ENCODE data around the gene PTPN3.

PTPN3 gene

GRCh38 chr9:109475526-109475925, 22.6 kb downstream of the PTPN3 start:
- no peak for ATAC-seq

- no peak for ATAC-seq
Measured at GRCh38 chr9:109474944-109475343, 23.2 kb downstream of the PTPN3 start.

- no peak for ATAC-seq
Measured at GRCh38 chr9:109474170-109474569, 23.9 kb downstream of the PTPN3 start.

- no peak for ATAC-seq
Measured at GRCh38 chr9:109473329-109473728, 24.8 kb downstream of the PTPN3 start.

GRCh38 chr9:109471475-109472393, 26.4 kb downstream of the PTPN3 start:
- no peak for ATAC-seq

GRCh38 chr9:109469646-109470358, 28.3 kb downstream of the PTPN3 start:
- peak; percentile 90 to 91 for ATAC-seq

GRCh38 chr9:109468927-109469326, 29.2 kb downstream of the PTPN3 start:
- no peak for ATAC-seq

GRCh38 chr9:109467936-109468335, 30.2 kb downstream of the PTPN3 start:
- ATAC-seq, result no peak

GRCh38 chr9:109466623-109467590, 31.2 kb downstream of the PTPN3 start:
- ATAC-seq, result no peak

DNA sequence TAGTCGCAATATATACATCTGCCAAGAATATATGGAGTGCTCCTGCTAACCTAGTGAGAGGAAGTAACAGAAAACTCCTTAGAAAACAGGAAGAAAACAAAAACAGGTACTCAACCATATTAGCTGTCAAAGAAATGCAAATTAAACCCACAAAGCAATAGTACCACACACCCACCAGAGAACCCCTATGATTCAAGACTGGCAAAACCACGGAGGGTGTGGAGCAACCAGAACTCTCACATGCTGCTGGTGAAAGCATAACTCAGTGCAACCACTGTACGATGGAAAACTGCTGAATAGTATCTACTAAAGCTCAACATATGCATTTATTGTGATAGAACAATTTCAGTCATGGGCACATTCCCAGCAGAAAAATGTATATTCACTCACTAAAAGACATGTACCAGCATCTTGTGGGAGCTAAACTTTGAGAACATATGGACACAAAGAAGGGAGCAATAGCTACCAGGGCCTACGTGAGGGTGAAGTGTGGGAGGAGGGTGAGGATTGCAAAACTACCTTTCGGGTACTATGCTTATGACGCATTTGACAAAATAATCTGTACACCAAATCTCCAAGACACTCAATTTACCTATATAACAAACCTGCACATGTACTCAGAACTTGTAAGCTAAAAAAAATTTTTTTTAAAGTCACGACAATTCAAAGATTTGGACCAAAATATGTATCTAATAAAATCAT, 34.0 kb downstream of the PTPN3 start:
- no peak for ATAC-seq

DNA sequence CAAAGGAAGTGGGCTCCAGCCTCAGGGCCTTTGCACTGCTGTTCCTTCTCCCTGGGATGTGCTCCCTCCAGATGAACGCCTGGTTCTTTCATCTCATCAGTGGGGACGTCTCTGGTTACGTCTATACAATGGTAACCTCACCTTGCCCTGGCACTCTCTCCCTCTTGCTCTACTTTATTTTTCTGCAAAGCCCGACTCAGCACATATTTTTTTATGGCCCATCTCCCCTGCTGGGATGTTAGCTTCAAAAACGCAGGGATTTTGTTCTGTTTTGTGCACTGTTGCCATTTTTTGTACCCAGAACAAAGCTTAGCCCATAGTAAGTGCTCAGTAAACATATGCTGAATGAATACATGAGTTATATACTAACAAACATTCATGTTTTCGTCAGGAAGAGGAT, 37.5 kb downstream of the PTPN3 start:
- no peak for ATAC-seq

DNA sequence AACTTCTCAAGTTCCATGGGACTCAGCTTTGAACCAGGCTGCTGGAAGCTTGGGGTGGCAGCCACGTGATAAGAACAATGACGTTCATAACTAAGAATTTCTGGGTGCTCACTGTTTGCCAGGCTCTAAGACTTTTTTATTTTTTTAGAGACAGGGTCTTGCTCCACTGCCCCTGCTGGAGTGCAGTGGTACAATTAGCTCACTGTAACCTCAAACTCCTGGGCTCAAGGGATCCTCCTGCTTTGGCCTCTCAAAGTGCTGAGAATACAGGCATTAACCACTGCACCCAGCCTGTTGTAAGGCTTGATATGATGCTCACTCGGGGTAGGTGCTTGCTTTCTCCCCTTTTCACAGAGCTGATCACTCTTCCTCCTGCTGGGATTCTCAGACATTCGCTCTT, 38.7 kb downstream of the PTPN3 start:
- ATAC-seq, result no peak

GRCh38 chr9:109458453-109459211, 39.5 kb downstream of the PTPN3 start:
- ATAC-seq, result no peak

DNA sequence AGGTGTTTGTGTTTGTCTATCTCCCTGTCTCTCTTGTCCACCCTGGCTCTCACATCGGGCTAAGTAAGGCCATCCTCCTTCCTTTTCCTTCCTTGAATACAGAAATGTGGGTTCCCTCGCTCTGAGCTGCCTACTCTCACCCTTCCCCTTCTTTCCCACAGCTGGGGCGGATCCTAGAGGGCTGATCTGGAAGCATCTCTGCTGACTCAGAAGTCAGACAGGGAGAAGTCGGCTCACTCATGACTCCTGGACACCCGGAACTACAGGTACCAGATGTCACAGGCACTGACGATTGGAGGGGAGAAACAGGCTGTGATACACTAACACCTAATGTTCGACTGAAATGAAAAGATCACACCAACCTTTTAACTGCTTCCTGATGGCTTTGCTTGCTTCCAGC, 41.3 kb downstream of the PTPN3 start:
- ATAC-seq, result no peak

- ATAC-seq, result no peak
Measured at GRCh38 chr9:109455861-109456260, 42.2 kb downstream of the PTPN3 start.

DNA sequence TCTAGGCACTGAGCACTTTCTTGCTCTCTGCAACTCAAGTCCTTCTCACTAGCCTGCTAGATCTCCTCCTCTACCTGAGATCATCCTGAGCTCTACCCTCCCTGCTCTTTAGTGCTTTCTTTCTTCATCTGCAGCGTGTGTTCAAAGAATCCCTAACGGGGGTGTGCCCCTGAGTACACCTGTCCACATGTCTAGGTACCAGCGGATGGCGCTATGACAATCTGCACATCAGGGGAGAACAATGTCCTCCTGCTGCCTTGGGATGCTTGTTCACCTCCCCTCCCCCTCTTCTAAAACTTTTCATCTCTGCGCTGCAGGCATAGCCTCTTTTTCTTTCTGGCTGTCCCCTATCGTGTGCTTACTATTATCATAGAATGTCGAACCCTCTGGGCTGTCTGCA, 42.7 kb downstream of the PTPN3 start:
- ATAC-seq, result no peak

DNA sequence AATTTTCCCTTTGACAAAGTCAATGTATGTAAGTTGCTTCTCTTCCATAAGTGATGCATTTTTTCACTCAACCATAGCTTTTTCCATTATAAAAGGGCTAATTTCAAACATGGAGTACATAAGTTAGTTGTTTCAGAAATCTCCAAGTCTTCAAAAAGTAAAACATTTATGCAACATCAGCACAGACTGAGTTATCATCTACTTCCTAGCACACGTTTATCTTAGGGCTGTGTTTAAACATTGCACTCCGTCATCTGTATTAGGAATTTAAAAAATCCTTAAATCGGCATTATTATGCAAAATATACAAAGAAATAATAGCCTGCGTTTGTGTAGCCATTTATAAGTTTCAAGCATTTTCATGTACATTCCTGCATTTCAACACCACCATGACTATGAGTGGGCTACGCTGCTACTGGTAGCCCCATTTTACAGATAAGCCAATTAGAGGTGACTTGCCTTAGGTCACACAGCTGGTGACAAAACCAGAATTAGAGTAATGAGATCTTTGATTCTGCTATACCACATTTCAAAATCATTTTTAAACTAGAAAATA, 43.4 kb downstream of the PTPN3 start:
- no peak for ATAC-seq

DNA sequence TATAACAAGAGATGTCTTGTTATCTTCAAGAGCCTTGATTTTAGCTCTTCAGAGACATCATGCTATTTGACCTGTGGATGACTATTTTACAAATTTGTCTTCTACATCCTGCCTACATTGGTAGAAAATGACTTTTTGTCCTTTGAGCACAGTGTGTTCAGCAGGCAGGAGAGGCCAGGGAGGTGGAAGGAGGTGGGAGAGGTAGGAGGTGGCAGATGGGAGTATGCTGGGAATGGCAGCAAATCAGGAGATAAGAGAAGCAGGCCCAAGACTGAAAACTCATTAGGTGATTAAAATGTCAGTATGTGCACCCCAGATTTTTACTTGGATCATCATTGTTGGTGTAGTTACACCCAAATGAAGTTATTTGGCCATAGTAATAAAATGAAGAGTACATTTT, 44.1 kb downstream of the PTPN3 start:
- no peak for ATAC-seq

DNA sequence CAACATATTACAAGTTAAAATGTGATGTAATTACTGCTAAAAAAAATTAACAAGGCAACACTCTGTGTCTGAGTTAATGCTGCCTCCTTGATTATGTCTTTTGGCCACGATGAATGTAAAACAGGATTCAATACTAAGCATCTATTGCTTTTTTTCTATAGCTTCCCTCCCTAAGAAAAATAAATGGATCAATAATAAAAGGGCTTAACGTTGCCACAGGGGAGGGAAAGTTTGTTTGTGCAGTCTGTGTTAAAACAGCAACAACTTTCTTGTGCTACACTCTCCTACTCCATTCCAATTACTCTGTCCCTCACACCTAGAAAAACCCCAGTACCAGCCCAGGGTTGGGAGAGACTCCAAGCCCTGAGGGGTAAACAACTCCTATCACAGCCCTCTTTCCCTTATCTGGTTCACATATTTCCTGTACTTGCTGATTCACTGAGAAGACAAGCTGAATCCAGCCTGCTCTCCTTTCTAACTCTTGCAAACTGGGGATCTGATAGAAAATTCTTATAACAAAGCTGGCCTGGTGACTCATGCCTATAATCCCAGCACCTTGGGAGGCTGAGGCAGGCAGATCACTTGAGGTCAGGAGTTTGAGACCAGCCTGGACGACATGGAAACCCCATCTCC, 44.8 kb downstream of the PTPN3 start:
- no peak for ATAC-seq

DNA sequence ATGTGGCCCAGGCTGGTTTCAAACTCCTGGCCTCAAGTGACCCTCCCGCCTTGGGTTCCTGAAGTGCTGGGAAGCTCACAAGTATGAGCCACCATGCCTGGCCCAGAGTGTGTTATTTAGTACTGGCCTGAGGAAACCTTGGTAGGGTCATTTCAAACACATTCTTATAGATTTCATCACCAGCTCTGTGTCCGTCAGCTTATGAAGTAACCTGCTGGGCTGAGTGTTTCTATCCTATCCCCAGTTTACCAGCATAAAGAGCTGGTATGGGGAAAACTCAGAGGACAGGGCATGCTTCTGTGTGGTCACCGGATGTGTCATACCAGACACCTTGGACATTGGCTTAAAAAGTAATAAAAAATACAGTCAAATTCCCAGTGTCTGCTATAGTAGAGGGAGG, 45.3 kb downstream of the PTPN3 start:
- no peak for ATAC-seq

Data from activated CD4-positive, CD25-positive, alpha-beta regulatory T cell treated with anti-CD3 and anti-CD28 coated beads, Interleukin-2, amount 50 U/mL, for 24 hours (primary cell).